Renal cortex interstitium (tissue), 3 donors: ENCODE measurements around the gene HMBS. TPM values are rescaled to one million over a fixed set of nuclear protein-coding genes. Genes with fewer than 3 reads are reported as not detected.

Experiments used
- polyA plus RNA-seq, 3 donors: library from polyadenylated mRNA; unstranded; fragments of 120-200 nt; gene quantifications; one replicate each; pipeline ENCODE4 v1.2.1, GENCODE V29; 2013; ENCODE audit not compliant: insufficient read length in 3 of 3

The HMBS gene
- polyA plus RNA-seq, 3 donors = 27.2 to 30.9 (median 30.0) TPM

Other genes starting within 250 kb of the HMBS start
- gene CXCR5, start 201.0 kb upstream of the HMBS start, polyA plus RNA-seq = not detected
- 10 to 100 TPM; 23.8 to 35.7 (median 33.5) TPM for gene BCL9L, start 159.0 kb upstream of the HMBS start, polyA plus RNA-seq
- gene UPK2, start 128.6 kb upstream of the HMBS start, polyA plus RNA-seq = 1 to 10 TPM; 3.5 to 6.0 (median 5.9) TPM
- under 1 TPM in 1 of 3 donors, not detected in 2; 0.14 TPM for gene FOXR1, start 113.1 kb upstream of the HMBS start, polyA plus RNA-seq
- 10 to 100 TPM; 17.2 to 46.3 (median 22.0) TPM for gene CENATAC, start 86.7 kb upstream of the HMBS start, polyA plus RNA-seq
- gene RPS25, start 66.5 kb upstream of the HMBS start, polyA plus RNA-seq = 1,000 to 10,000 TPM; 1,021 to 1,242 (median 1,207) TPM
- 100 to 1,000 TPM in 2 of 3 donors, 10 to 100 TPM in 1; 91.1 to 115 (median 102) TPM for gene TRAPPC4, start 66.1 kb upstream of the HMBS start, polyA plus RNA-seq
- 100 to 1,000 TPM in 2 of 3 donors, 10 to 100 TPM in 1; 95.1 to 108 (median 103) TPM for gene SLC37A4, start 54.0 kb upstream of the HMBS start, polyA plus RNA-seq
- 100 to 1,000 TPM; 119 to 133 (median 120) TPM for gene HYOU1, start 27.7 kb upstream of the HMBS start, polyA plus RNA-seq
- gene VPS11, start 17.1 kb upstream of the HMBS start, polyA plus RNA-seq = 10 to 100 TPM; 49.5 to 62.6 (median 53.6) TPM
- gene DPAGT1, start 17.0 kb downstream of the HMBS start, polyA plus RNA-seq = 10 to 100 TPM; 58.1 to 59.4 (median 58.1) TPM
- gene C2CD2L, start 22.5 kb downstream of the HMBS start, polyA plus RNA-seq = 10 to 100 TPM in 2 of 3 donors, 1 to 10 TPM in 1; 8.7 to 11.0 (median 10.8) TPM
- gene HINFP, start 36.7 kb downstream of the HMBS start, polyA plus RNA-seq = 10 to 100 TPM; 28.2 to 42.9 (median 29.1) TPM
- gene ABCG4, start 64.2 kb downstream of the HMBS start, polyA plus RNA-seq = 1 to 10 TPM in 2 of 3 donors, under 1 TPM in 1; 0.72 to 1.2 (median 1.1) TPM
- gene NLRX1, start 83.8 kb downstream of the HMBS start, polyA plus RNA-seq = 10 to 100 TPM in 2 of 3 donors, 1 to 10 TPM in 1; 8.9 to 15.1 (median 12.0) TPM
- 10 to 100 TPM; 14.6 to 20.6 (median 17.1) TPM for gene NHERF4, start 100.6 kb downstream of the HMBS start, polyA plus RNA-seq
- gene CBL, start 121.5 kb downstream of the HMBS start, polyA plus RNA-seq = 10 to 100 TPM; 16.6 to 23.2 (median 20.3) TPM
- 10 to 100 TPM; 49.2 to 62.0 (median 55.5) TPM for gene MCAM, start 232.2 kb downstream of the HMBS start, polyA plus RNA-seq
- 10 to 100 TPM; 29.3 to 35.8 (median 33.3) TPM for gene RNF26, start 249.6 kb downstream of the HMBS start, polyA plus RNA-seq